ENCODE measurements around the gene TCF7.

TCF7 gene

GRCh38 chr5:134184155-134185135 is 70.0 kb downstream of the TCF7 start:
- DNase-seq: no peak

DNA sequence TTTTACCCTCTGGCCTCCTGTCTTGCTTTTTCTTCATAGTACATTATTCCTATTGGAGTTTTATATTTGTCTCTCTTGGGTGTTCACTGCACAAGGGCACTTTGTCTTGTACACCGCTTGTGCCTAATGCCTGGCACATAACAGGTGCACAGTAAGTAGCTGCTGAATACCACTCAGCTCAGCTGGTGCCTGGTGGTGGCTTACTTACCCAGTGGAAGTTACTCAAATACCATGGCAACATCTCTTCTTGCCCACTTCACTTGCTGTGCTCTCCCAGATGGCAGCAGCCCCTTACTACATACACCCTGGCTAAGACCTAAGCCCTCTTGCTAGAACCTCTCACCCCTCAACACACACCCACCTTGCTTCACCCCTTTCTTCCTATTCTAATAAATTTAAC is 73.6 kb downstream of the TCF7 start:
- no peak for DNase-seq

GRCh38 chr5:134189031-134189430 is 74.5 kb downstream of the TCF7 start:
- no peak for DNase-seq

GRCh38 chr5:134195666-134196065 is 81.2 kb downstream of the TCF7 start:
- no peak for DNase-seq
